NOMO-1 treated with dmso at 0.1 percent for 144 hours (cell line): ENCODE data around the gene NR2F1-AS1.

ENCODE experiments used
- DNase-seq: peaks from one replicate; lab custom pipeline; 2025; ENCODE audit not compliant: unreplicated experiment; lab: John Stamatoyannopoulos, UW

NR2F1-AS1 gene

GRCh38 chr5:93589829-93590215 lies 8.8 kb upstream of the NR2F1-AS1 start:
- no peak for DNase-seq

- no peak for DNase-seq
These were observed 8.3 kb upstream of the NR2F1-AS1 start for GRCh38 chr5:93589152-93589828.

- DNase-seq, result no peak
These were observed 7.5 kb upstream of the NR2F1-AS1 start for GRCh38 chr5:93588352-93589151.

- DNase-seq, result no peak
These were observed 6.8 kb upstream of the NR2F1-AS1 start for GRCh38 chr5:93587597-93588351.

GRCh38 chr5:93586736-93587596 lies 5.9 kb upstream of the NR2F1-AS1 start:
- DNase-seq, result no peak

- no peak for DNase-seq
These were observed 4.9 kb upstream of the NR2F1-AS1 start for GRCh38 chr5:93585767-93586385.

- DNase-seq, result no peak
These were observed 4.2 kb upstream of the NR2F1-AS1 start for GRCh38 chr5:93585041-93585766.

- DNase-seq, result no peak
These were observed 3.6 kb upstream of the NR2F1-AS1 start for GRCh38 chr5:93584596-93585040.

- no peak for DNase-seq
These were observed 3.0 kb upstream of the NR2F1-AS1 start for GRCh38 chr5:93583768-93584595.

GRCh38 chr5:93583439-93583767 lies 2.4 kb upstream of the NR2F1-AS1 start:
- DNase-seq, result no peak

- no peak for DNase-seq
These were observed 1.8 kb upstream of the NR2F1-AS1 start, which contains the start of gene NR2F1 for GRCh38 chr5:93582677-93583438. TSS of gene NR2F1 (plus strand) at chr5:93583222. CDS start at chr5:93585024, 1,802 bp downstream.

- no peak for DNase-seq
These were observed 1.1 kb upstream of the NR2F1-AS1 start for GRCh38 chr5:93582167-93582462.

- DNase-seq, result no peak
These were observed 724 bp downstream of the NR2F1-AS1 start for GRCh38 chr5:93580063-93580926.

GRCh38 chr5:93579692-93580062 lies 1.3 kb downstream of the NR2F1-AS1 start:
- no peak for DNase-seq

- DNase-seq, result no peak
These were observed 2.0 kb downstream of the NR2F1-AS1 start for GRCh38 chr5:93578813-93579691.
